Inflammatory macrophage (primary cell): ENCODE data around the gene PHTF1.
"Not testable (repeated sequence)": the region's sequence is repeated elsewhere in the genome, so short reads cannot be mapped to it uniquely, and the experiment has no call there.

Experiments
- DNase-seq, 2 donors: peaks; one replicate each; pipeline ENCODE4 v3.0.0-alpha.2; 2020 to 2022

PHTF1 gene

GRCh38 chr1:113777561-113777960 is 18.3 kb upstream of the PHTF1 start:
- no peak for DNase-seq

- no peak for DNase-seq
Observed at GRCh38 chr1:113770031-113770430, 10.7 kb upstream of the PHTF1 start.

- no peak for DNase-seq
Observed at GRCh38 chr1:113769601-113769970, 10.3 kb upstream of the PHTF1 start.

- peak in 1 of 2 donors; percentile 10 for DNase-seq
Observed at GRCh38 chr1:113768916-113769600, 9.8 kb upstream of the PHTF1 start.

GRCh38 chr1:113765306-113766230 is 6.3 kb upstream of the PHTF1 start:
- DNase-seq: no peak

GRCh38 chr1:113763661-113764060 is 4.4 kb upstream of the PHTF1 start:
- DNase-seq: no peak

- no peak for DNase-seq
Observed at GRCh38 chr1:113761937-113762336, 2.7 kb upstream of the PHTF1 start.

- DNase-seq: no peak
Observed at GRCh38 chr1:113760102-113761080, 1.1 kb upstream of the PHTF1 start.

GRCh38 chr1:113758631-113759332 is 504 bp downstream of the PHTF1 start:
- DNase-seq: peak; percentile 54 to 74

- DNase-seq: no peak
Observed at GRCh38 chr1:113756461-113756860, 2.8 kb downstream of the PHTF1 start.

- not testable (repeated sequence) for DNase-seq
Observed at GRCh38 chr1:113753333-113753732, 6.0 kb downstream of the PHTF1 start.

GRCh38 chr1:113751516-113751915 is 7.8 kb downstream of the PHTF1 start:
- no peak for DNase-seq

GRCh38 chr1:113751114-113751513 is 8.2 kb downstream of the PHTF1 start:
- no peak for DNase-seq

GRCh38 chr1:113749402-113749801 is 9.9 kb downstream of the PHTF1 start:
- no peak for DNase-seq

GRCh38 chr1:113747376-113747775 is 11.9 kb downstream of the PHTF1 start:
- DNase-seq: no peak

GRCh38 chr1:113745425-113745824 is 13.9 kb downstream of the PHTF1 start:
- no peak for DNase-seq

- DNase-seq: no peak
Observed at GRCh38 chr1:113744114-113744513, 15.2 kb downstream of the PHTF1 start.

- no peak for DNase-seq
Observed at GRCh38 chr1:113742515-113742914, 16.8 kb downstream of the PHTF1 start.

- no peak for DNase-seq
Observed at GRCh38 chr1:113734357-113735055, 24.8 kb downstream of the PHTF1 start.

GRCh38 chr1:113732802-113733201 is 26.5 kb downstream of the PHTF1 start:
- DNase-seq: no peak

GRCh38 chr1:113721010-113721409 is 38.3 kb downstream of the PHTF1 start:
- DNase-seq: no peak
